Astrocyte of the spinal cord (primary cell): ENCODE measurements around the gene SFT2D3.

ENCODE experiments used
- DNase-seq: peaks from one replicate; pipeline ENCODE4 v3.0.0; 2011; ENCODE audit warnings: low read depth, low spot score
- H3K4me3 ChIP-seq: 2 replicates; pipeline ENCODE4 v1.5.1; 2011; ENCODE audit warnings: low read depth, mild to moderate bottlenecking, low read length, moderate library complexity
- CTCF ChIP-seq: IDR thresholded peaks from 2 replicates; pipeline ENCODE4 v1.5.1; 2012; ENCODE audit warnings: low read depth, mild to moderate bottlenecking, low read length, inconsistent platforms
- in situ Hi-C: cut with HindIII; loops from 2 replicates; pipeline ENCODE4 v1.10.0; 2017; ENCODE audit warnings: low sequenced_read_pairs

Gene SFT2D3

GRCh38 chr2:127664895-127665225 lies 36.4 kb upstream of the SFT2D3 start:
- no peak overlapping the region for H3K4me3 ChIP-seq
- TF ChIP-seq CTCF: no peak
- DNase-seq: no peak
- in situ Hi-C loops: no loop called here

GRCh38 chr2:127665267-127665893 lies 35.9 kb upstream of the SFT2D3 start:
- TF ChIP-seq CTCF: no peak
- no peak overlapping the region for H3K4me3 ChIP-seq
- in situ Hi-C loops: no loop called here
- no peak for DNase-seq

- in situ Hi-C loops: no loop called here
- TF ChIP-seq CTCF: no peak
- DNase-seq: no peak
- H3K4me3 ChIP-seq: no peak overlapping the region
Measured at GRCh38 chr2:127669056-127669455, 32.2 kb upstream of the SFT2D3 start.

- TF ChIP-seq CTCF: no peak
- no peak overlapping the region for H3K4me3 ChIP-seq
- no peak for DNase-seq
- in situ Hi-C loops: no loop called here
Measured at GRCh38 chr2:127670055-127670956, 31.0 kb upstream of the SFT2D3 start.

GRCh38 chr2:127670957-127671290 lies 30.4 kb upstream of the SFT2D3 start:
- no peak overlapping the region for H3K4me3 ChIP-seq
- TF ChIP-seq CTCF: no peak
- no peak for DNase-seq
- in situ Hi-C loops: no loop called here

GRCh38 chr2:127671557-127672302 lies 29.6 kb upstream of the SFT2D3 start:
- no peak overlapping the region for H3K4me3 ChIP-seq
- in situ Hi-C loops: no loop called here
- DNase-seq: no peak
- TF ChIP-seq CTCF: no peak
